Spinal cord (tissue), 10 donors: Measurements from ENCODE around the gene CCDC187. TPM values are rescaled to one million over a fixed set of nuclear protein-coding genes. Genes with fewer than 3 reads are reported as not detected.

ENCODE experiments used
- DNase-seq, 6 donors: peaks; one replicate each; pipeline versions ENCODE4 v3.0.0 to v3.0.0-alpha.2; 2013 to 2015; ENCODE audit warnings: low spot score in 6 of 6, low read depth in 4 of 6
- H3K27ac ChIP-seq: one replicate; pipeline ENCODE4 v1.5.1; 2013; ENCODE audit warnings: low read depth, low read length, control low read depth
- H3K27me3 ChIP-seq: one replicate; pipeline ENCODE4 v1.6.1; 2013; ENCODE audit warnings: low read length; ENCODE audit not compliant: control insufficient read depth, insufficient read depth
- H3K36me3 ChIP-seq: one replicate; pipeline ENCODE4 v1.6.1; 2013; ENCODE audit warnings: low read length; ENCODE audit not compliant: control insufficient read depth, insufficient read depth
- H3K4me1 ChIP-seq: one replicate; pipeline ENCODE4 v1.6.1; 2013; ENCODE audit warnings: low read length; ENCODE audit not compliant: control insufficient read depth, insufficient read depth
- H3K4me3 ChIP-seq: one replicate; pipeline ENCODE4 v1.5.1; 2013; ENCODE audit warnings: low read depth, low read length, control low read depth
- H3K9me3 ChIP-seq: one replicate; pipeline ENCODE4 v1.6.1; 2013; ENCODE audit warnings: low read length; ENCODE audit not compliant: control insufficient read depth, insufficient read depth
- WGBS: methylation state at CpG from one replicate; pipeline ENCODE4 v1.1.5; 2013; ENCODE audit warnings: missing lambda C conversion rate; ENCODE audit not compliant: insufficient coverage; 5-methylcytosine and 5-hydroxymethylcytosine counted together
- polyA plus RNA-seq, 2 donors: library from polyadenylated mRNA; unstranded; fragments of 120-200 nt; gene quantifications; one replicate each; pipeline ENCODE4 v1.2.1, GENCODE V29; 2013; ENCODE audit not compliant: insufficient read length in 2 of 2
- total RNA-seq, 2 donors: library from RNA; depleted of rRNA in 1 of 2; stranded (reverse); fragments of 120-200 nt in 1 of 2; fragments of >200 nt in 1 of 2; gene quantifications; one replicate each; pipeline versions ENCODE4 v1.2.3 to v1.2.4, GENCODE V29; 2013 to 2014
- donor health status: healthy.

CCDC187 gene
- total and polyA plus RNA-seq, 4 donors: 0.05 to 0.33 (median 0.15) TPM

- Histone ChIP-seq H3K36me3 (peaks cover 93% of the 10 kb centered on the region), H3K27ac (peak overlapping the region; percentile 88), H3K27me3 (no peaks in the 10 kb centered on the region), H3K4me3 (no peak overlapping the region), H3K9me3 (no peaks in the 10 kb centered on the region), H3K4me1 (peaks cover 87% of the 10 kb centered on the region)
- WGBS: 66% methylated on average over 10 of the region's 10 CpGs
- DNase-seq: no peak
Observed at GRCh38 chr9:136346157-136346481, 42.2 kb upstream of the CCDC187 start.

GRCh38 chr9:136345281-136346156 lies 41.6 kb upstream of the CCDC187 start:
- Histone ChIP-seq H3K36me3 (peaks cover 93% of the 10 kb centered on the region), H3K4me3 (peak overlapping the region; percentile 5), H3K27ac (peak overlapping the region; percentile 88), H3K9me3 (no peaks in the 10 kb centered on the region), H3K4me1 (peaks cover 90% of the 10 kb centered on the region), H3K27me3 (no peaks in the 10 kb centered on the region)
- 33% methylated on average over 41 of the region's 43 CpGs for WGBS
- DNase-seq: peak in 1 of 6 donors; percentile 80

GRCh38 chr9:136344544-136345280 lies 40.8 kb upstream of the CCDC187 start:
- no peaks in the 10 kb centered on the region for H3K27me3 ChIP-seq
- no peaks in the 10 kb centered on the region for H3K9me3 ChIP-seq
- no peak overlapping the region for H3K4me3 ChIP-seq
- H3K36me3 ChIP-seq: peaks cover 93% of the 10 kb centered on the region
- H3K27ac ChIP-seq: peak overlapping the region; percentile 79
- WGBS: 73% methylated on average over 20 of the region's 21 CpGs
- peaks cover 98% of the 10 kb centered on the region for H3K4me1 ChIP-seq
- DNase-seq: no peak

GRCh38 chr9:136343884-136344269 lies 40.0 kb upstream of the CCDC187 start:
- no peak for DNase-seq
- Histone ChIP-seq H3K27ac (peak overlapping the region; percentile 91), H3K4me3 (no peak overlapping the region), H3K36me3 (peaks cover 93% of the 10 kb centered on the region), H3K27me3 (no peaks in the 10 kb centered on the region), H3K4me1 (peaks cover 100% of the 10 kb centered on the region), H3K9me3 (no peaks in the 10 kb centered on the region)
- WGBS: 91% methylated on average over 15 of the region's 24 CpGs

GRCh38 chr9:136343121-136343883 lies 39.4 kb upstream of the CCDC187 start:
- no peaks in the 10 kb centered on the region for H3K9me3 ChIP-seq
- 67% methylated on average over 22 of the region's 23 CpGs for WGBS
- DNase-seq: no peak
- H3K4me3 ChIP-seq: peak overlapping the region; percentile 24
- no peaks in the 10 kb centered on the region for H3K27me3 ChIP-seq
- H3K27ac ChIP-seq: peak overlapping the region; percentile 91
- peaks cover 97% of the 10 kb centered on the region for H3K4me1 ChIP-seq
- peaks cover 93% of the 10 kb centered on the region for H3K36me3 ChIP-seq

GRCh38 chr9:136342181-136343120 lies 38.6 kb upstream of the CCDC187 start:
- peak in 5 of 6 donors; percentile 62 to 95 (median 80) for DNase-seq
- H3K27me3 ChIP-seq: no peaks in the 10 kb centered on the region
- H3K27ac ChIP-seq: peak overlapping the region; percentile 91
- peaks cover 93% of the 10 kb centered on the region for H3K36me3 ChIP-seq
- peaks cover 88% of the 10 kb centered on the region for H3K4me1 ChIP-seq
- WGBS: 7% methylated on average over 57 of the region's 60 CpGs
- H3K4me3 ChIP-seq: peak overlapping the region; percentile 24
- no peaks in the 10 kb centered on the region for H3K9me3 ChIP-seq

GRCh38 chr9:136341769-136342168 lies 37.9 kb upstream of the CCDC187 start:
- no peak for DNase-seq
- Histone ChIP-seq H3K9me3 (no peaks in the 10 kb centered on the region), H3K4me1 (peaks cover 82% of the 10 kb centered on the region), H3K27me3 (no peaks in the 10 kb centered on the region), H3K27ac (peak overlapping the region; percentile 91), H3K4me3 (no peak overlapping the region), H3K36me3 (peaks cover 95% of the 10 kb centered on the region)
- 46% methylated on average over 7 of the region's 10 CpGs for WGBS

- H3K36me3 ChIP-seq: peaks cover 95% of the 10 kb centered on the region
- no peak for DNase-seq
- 75% methylated on average over 11 of the region's 18 CpGs for WGBS
- no peaks in the 10 kb centered on the region for H3K9me3 ChIP-seq
- H3K4me1 ChIP-seq: peaks cover 75% of the 10 kb centered on the region
- peak overlapping the region; percentile 91 for H3K27ac ChIP-seq
- H3K27me3 ChIP-seq: no peaks in the 10 kb centered on the region
- no peak overlapping the region for H3K4me3 ChIP-seq
Observed at GRCh38 chr9:136341042-136341655, 37.3 kb upstream of the CCDC187 start.
